ENCODE results near the gene CEP95.
"Not testable (repeated sequence)": the region's sequence is repeated elsewhere in the genome, so short reads cannot be mapped to it uniquely, and the experiment has no call there.

The CEP95 gene, protein sequence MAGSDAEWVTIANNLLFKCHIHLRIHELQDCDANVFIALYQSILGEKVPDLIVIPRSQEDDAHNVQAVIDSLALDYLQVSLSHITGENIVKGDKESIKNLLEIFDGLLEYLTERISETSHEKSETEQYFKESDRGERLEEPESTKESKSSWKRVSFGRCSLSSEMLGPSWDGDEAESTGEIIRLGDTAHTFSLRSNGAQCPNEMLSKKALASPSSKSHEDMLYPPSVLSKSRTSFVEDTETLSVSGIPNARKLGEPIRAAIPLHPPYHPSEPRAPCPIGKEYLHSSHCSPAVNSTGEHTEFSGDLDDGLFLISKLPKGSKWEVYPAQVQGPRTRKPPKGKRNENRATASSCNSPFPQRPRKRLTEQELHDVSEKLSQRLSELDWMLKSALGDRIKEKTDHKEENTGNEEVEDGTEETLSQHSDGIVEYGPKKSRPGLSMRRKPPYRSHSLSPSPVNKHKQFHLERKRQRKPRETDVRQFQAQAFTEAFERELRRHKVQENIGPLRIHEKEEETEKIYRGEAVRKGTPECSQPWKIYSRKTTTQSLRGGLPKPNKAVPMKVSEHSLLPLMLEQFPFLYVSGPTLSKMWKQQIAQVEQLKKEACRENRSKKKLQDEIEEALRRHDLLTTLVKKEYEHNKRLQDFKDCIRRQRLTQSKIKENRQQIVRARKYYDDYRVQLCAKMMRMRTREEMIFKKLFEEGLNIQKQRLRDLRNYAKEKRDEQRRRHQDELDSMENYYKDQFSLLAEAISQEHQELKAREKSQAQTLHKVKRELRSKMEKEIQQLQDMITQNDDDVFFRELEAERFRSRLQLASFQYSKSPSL

DNA sequence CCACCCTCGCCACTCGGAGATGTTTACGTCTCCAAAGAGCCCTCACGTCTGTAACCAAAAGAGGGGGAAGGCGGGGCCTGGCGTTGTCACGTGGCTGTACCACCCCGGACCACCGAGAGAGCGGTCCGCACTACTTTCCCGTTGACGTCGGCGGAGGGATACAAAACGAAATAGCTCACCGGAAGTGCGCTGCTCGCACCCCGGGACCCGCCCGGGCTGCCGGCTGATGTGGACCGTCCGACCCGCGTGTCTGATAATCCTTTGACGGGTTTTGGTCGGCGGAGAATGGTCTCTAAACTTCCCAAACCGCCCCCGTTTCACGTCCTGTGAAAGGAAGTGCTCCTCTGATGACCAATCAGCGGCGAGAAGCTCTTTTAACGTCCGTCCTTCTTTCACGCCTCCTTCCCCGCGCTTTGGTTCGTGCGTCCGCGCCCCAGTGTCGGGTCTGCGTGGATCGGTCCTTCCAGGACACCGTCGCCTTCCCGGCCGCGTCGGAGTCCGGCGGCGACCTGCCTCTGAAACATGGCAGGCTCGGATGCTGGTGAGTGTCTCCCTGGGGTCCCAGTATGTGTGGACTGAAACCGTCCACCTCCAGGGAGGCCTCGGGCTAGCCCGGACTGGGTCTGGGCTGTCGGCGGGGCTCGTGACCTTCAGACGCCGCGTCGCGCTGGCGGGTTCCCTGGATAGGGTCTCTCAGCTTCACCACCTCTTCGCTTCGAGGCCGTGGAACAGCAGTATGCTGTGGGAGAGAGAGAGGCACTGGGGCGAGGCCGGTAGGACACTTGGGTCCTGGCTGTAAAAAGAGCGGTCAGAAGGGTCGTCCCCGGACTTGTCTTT is at the start of gene CEP95:
Gene CEP95 (plus strand): TSS at position 402 of the 837 bp plus-strand sequence. CDS start 121 bp downstream, at position 523.
- no peak for FAIRE-seq

DNA sequence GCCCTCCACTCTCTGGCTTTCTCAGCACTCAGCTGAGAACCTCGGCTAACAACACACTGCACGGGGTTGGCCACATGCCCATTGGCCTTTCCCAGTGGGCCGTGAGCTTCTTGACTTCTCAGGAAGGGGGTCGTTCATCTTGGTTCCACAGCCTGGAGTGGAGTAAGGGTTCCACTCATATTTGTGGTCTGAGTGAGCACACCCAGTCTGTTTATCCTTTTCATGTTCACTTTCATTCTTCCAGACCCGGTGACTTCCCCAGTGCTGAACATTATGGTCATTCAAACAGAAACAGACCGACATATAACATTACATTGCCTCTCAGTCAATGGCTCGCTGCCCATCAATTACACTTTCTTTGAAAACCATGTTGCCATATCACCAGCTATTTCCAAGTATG is 49.6 kb upstream of the CEP95 start:
- FAIRE-seq, result no peak
- no peak for DNase-seq (ENCODE audit: insufficient read length, low spot score)

More for the DNA sequence above, at the start of gene CEP95:
- DNase-seq (ENCODE audit: insufficient read length, low spot score), result no peak

DNA sequence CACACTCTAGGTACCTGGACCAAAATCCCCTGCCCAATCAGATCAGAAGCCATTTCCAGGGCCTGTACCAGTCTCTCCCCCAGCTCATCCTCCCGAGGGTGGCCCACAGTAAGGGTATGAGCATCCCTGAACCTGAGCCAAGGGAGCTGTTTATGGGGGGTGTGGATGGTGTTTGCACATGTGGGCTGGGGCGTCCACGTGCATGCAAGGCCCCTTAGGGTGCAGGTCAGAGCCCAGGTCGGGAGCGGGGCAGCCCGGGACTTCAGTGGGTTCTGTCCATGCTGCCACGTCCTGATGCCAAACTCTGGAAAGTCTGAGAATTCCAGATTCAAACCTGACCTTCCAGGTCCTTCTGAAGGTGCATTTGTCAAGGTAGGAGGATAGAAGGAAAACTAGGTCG is 48.0 kb upstream of the CEP95 start:
- DNase-seq (ENCODE audit: insufficient read length, low spot score) (no peak), FAIRE-seq (no peak)

DNA sequence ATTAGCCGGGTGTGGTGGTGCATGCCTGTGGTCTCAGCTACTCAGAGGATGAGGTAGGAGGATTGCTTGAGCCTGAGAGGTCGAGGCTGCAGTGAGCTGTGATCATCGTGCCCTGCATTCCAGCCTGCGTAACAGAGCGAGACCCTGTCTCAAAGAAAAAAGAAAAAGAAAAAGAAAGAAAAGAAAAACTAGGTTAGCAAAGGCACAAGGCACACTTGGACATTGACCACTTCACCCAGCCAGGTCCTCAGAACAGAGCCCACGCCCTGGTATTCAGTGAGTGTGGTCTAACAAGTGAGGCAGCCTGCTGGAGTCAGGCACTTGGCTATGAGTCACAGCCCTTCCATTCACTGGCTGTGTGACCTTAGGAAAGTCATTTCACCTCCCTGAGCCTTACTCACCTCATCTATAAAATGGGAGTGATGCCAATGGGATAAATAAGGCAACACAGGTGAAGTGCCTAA is 47.5 kb upstream of the CEP95 start:
- DNase-seq (ENCODE audit: insufficient read length, low spot score) (no peak), FAIRE-seq (no peak)

DNA sequence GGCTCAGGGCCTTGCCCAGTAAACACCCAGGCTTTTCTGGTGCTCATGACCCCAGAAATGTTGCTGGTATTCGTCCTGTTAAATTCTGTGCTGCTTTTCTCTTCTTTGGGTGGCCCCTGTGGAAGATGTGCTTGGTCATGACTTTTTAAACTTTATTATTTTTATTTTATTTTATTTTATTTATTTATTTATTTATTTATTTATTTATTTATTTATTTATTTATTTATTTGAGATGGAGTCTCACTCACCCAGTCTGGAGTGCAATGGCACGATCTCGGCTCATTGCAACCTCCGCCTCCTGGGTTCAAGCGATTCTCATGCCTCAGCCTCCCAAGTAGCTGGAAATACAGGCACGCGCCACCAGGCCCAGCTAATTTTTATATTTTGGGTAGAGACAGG is 47.0 kb upstream of the CEP95 start:
- DNase-seq (ENCODE audit: insufficient read length, low spot score); FAIRE-seq: not testable (repeated sequence)

DNA sequence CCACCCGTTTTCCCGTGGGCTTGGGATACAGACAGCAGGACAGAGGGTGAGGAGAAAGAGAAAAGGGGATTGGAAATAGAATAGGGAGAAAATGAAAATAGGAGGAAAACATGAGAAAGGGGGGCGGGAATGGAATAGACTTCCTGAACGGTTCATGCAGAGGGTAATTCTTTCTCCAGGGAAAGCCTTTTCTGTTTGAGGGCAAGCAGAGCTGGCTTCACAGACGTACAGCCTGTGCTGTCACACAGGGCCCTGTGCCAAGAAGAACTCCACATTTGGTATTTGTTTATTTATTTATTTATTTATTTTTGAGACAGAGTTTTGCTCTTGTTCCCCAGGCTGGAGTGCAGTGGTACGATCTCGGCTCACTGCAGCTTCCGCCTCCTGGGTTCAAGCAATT is 45.8 kb upstream of the CEP95 start:
- DNase-seq (ENCODE audit: insufficient read length, low spot score) (no peak), FAIRE-seq (no peak)

DNA sequence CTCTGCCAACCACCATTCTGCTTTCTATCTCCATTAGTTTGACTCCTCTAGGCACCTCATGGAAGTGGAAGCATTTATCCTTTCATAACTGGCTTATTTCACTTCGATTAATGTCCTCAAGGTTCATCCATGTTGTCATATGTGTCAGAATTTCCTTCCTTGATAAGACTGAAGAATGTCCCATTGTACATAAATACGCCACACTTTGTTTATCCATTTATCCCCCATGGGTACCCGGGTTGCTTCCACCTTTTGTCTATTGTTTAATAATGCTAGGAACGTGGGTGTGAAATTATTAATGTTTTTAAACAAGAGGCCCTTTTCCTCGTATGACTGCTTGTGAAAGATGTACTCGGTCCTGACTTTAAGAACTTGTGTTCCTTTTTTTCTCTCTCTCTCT is 45.0 kb upstream of the CEP95 start:
- DNase-seq (ENCODE audit: insufficient read length, low spot score) (no peak), FAIRE-seq (no peak)

DNA sequence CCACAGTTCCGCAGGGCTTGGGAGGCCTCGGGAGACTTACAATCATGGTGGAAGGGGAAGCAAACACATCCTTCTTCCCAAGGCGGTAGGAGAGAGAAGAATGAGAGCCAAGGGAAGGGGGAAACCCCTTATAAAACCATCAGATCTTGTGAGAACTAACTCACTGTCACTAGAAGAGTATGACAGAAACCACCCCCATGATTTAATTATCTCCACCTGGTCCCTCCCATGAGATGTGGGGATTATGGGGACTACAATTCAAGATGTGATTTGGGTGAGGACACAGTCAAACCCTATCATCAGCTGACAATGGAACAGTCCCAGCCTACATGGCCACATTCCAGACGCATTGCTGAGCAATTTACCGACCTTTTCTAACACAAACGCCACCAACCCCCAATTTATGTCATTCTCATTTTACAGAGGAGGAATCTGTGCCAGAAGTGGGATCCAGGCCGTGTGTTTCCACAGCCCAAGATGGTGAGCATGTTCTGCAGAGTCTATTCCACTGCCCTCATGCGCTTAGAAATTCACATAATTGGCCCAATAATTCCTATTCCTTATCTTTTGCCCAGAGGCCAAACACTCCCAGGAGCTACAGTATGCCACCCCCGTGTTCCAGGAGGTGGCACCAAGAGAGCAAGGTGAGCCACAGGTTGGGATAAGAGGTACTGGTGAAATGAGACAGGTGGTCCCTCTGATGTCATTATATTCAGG is 40.6 kb upstream of the CEP95 start:
- DNase-seq (ENCODE audit: insufficient read length, low spot score) (no peak), FAIRE-seq (no peak)

DNA sequence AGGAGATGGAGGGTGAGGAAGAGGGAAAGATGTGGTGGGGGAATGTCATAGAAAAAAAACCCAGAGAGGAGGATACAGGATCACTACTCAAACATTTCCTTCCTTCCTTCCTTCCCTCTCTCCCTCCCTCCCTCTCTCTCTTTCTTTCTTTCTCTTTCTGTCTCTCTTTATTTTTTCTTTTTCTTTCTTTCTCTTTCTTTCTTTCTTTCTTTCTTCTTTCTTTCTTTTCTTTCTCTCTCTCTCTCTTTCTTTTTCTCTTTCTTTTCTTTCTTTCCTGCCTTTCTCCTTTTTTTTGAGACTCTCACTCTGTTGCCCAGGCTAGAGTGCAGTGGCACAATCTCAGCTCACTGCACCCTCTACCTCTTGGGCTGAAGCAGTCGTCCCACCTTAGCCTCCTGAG is 39.9 kb upstream of the CEP95 start:
- FAIRE-seq; DNase-seq (ENCODE audit: insufficient read length, low spot score): not testable (repeated sequence)

DNA sequence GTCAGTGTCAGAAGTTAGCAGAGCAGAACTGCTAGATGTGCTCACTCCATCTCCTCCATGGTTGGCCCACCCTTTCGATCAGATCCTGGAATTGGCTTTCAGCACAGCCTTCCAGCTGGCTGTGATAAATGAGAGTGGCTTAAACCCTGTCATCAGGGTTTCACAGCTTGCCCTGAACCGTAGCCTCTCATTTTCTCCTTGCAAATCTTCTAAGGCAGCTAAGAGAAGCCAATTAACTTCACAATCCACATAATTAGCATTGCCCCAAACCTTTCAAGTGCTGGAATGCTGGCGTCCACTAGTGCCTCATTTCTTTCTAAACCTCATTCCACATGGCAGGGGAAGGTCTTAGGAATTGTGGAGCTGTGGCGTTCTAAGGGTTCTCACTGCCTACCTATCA is 36.2 kb upstream of the CEP95 start:
- no peak for FAIRE-seq
- no peak for DNase-seq (ENCODE audit: insufficient read length, low spot score)

DNA sequence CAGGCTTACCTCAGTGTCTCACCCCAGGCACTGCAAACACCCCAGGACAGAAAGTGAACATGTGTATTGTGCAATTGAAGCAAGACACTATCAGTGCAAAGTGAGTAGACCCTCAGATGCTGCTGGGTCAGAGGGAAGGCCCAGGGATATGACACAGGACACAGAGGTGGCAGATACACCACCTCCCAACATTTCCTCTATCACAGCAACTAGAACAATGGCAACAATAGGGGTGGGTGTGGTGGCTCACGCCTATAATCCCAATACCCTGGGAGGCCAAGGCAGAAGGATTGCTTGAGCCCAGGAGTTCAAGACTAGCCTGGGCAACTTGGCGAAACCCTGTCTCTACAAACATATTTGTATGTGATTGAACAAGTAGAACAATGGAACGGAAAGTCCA is 35.3 kb upstream of the CEP95 start:
- FAIRE-seq (no peak), DNase-seq (ENCODE audit: insufficient read length, low spot score) (no peak)

DNA sequence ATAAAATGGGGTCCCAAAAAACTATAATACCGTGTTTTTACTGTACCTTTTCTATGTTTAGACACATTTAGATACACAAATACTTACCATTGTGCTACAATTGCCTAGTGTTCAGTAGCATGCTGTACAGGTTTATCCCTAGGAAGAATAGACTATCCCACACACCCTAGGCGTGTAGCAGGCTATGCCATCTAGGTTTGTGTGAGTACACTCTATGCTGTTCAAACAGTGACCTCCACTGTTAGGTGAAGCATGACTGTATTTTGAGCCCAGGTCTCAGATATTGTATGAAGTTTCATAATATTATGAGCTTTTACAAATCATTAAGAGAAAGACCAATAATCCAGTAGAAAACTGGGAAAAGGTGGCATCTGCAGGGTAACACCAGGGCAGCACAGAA is 34.2 kb upstream of the CEP95 start:
- DNase-seq (ENCODE audit: insufficient read length, low spot score) (no peak), FAIRE-seq (no peak)

DNA sequence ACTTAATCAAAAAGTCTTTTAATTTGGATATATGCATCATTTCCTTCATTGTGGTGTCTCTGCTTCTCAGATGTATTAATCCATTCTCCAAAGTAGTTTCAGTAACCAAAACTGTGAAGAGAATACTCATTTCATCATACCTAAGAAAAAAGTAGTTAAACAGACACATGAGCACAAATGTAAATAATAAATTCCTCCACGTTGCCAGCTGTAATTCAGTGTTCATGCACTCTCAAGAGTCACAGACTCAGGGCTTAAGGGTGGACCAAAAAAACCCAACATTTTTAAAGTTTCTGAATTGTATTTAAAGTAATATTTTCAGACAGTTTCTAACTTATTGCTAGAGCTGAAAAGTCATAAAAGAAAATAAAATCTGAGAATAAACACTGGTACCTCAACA is 28.9 kb upstream of the CEP95 start:
- no peak for DNase-seq (ENCODE audit: insufficient read length, low spot score)
- FAIRE-seq, result no peak

DNA sequence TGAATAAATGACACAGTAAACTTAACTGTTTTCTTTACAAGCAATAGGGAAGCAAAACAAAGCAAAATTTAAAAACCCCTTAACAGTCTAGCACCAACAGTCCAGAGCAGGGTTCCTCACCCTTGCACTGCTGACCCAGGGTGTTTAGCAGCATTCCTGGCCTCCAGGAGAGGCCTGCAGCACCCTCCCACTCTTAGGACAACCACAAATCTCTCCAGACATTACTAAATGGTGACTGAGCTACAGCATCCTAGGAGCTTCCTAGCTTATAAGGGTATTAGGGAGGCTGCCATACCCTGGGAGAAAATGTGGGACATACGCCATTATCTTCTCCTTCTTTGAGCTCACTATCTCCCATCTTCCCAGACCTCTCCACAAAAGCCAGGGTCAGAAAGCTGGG is 25.8 kb upstream of the CEP95 start:
- FAIRE-seq (no peak), DNase-seq (ENCODE audit: insufficient read length, low spot score) (no peak)

DNA sequence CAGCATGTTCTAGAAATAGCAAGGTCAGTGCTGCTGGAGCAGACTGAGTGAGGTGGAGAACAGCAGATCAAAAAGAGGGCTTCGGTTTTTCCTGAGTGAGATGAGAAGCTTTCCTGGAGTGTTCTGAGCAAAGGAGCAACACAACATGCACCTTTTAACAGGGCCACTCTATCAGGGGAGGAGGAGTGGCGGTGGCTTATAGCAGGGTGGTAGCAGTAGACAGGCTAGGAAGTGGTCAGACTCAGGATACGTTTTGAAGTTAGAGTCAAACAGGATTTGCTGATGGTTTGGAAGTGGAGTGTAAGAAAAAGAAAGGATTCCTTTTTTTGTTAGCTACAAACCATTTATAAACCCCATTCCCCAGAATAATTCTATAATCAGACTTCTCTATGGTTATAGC is 22.4 kb upstream of the CEP95 start:
- FAIRE-seq (no peak), DNase-seq (ENCODE audit: insufficient read length, low spot score) (no peak)

DNA sequence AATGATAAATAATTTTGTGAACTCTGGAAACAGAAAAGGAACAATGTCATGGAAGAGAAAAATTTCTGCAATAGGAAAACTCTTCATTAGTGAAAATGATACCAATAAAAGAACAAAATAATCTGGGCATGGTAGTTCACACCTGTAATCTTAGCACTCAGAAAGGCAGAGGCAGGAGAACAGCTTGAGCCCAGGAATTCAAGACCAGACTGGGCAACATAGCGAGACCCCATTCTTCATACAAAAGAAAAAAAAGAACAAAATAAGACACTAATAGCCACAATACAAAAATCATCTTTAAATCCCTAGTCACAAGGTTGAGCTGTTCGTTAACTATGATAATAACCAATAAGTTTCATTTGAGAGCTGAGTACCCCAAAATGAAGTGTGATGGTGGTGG is 18.5 kb upstream of the CEP95 start:
- FAIRE-seq, result no peak

DNA sequence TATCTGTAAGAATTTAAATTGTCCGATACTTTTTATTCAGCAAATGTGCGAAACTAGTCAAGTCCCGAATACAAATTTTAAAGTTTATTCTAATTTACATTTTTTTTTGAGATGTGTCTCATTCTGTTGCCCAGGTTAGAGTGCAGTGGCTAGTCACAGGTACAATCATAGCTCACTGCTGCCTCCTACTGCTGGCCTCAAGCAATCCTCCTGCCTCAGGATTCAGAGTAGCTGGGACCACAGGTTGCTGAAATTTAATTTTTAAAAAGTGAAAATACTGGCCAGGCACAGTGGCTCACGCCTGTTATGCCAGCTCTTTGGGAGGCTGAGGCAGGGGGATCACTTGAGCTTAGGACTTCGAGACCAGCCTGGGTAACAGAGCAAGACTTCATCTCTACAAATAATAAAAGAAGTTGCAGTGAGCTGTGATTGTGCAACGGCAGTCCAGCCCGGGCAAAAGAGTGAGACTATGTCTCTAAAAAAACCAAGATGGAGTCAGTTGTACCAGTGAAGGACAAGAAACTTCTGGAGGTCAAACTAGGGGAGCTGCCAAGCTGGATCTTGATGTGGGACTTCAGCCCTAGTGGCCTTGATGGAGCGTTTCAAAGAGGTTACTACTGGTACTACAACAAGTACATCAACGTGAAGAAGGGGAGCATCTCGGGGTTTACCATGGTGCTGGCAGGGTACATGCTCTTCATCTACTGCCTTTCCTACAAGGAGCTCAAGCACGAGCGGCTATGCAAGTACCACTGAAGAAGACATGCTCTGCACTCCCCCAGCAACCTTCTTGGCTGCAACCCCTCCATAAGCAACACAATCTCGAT is 15.5 kb upstream of the CEP95 start:
- DNase-seq (ENCODE audit: insufficient read length, low spot score) (no peak), FAIRE-seq (no peak)

More for the DNA sequence above, 18.5 kb upstream of the CEP95 start:
- DNase-seq (ENCODE audit: insufficient read length, low spot score), result no peak

DNA sequence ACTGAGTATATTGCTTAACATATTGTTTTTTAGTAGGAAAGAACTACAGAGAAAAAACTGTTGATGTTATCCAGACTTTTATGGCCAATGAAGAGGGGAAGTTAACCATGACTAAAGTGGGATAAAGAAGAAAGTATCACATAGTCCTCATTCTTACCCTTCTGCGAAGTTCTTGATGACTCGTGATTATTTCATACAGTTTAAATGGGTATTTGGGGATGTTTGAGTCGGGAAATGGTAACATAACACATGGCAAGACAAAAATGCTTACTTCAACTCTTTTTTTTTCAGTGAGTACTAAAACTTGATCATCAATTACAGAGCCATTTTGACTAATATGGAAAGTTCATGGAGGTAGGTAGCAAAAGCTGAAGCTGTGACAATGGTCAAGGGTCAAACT is 14.8 kb upstream of the CEP95 start:
- no peak for FAIRE-seq
- DNase-seq (ENCODE audit: insufficient read length, low spot score), result no peak

DNA sequence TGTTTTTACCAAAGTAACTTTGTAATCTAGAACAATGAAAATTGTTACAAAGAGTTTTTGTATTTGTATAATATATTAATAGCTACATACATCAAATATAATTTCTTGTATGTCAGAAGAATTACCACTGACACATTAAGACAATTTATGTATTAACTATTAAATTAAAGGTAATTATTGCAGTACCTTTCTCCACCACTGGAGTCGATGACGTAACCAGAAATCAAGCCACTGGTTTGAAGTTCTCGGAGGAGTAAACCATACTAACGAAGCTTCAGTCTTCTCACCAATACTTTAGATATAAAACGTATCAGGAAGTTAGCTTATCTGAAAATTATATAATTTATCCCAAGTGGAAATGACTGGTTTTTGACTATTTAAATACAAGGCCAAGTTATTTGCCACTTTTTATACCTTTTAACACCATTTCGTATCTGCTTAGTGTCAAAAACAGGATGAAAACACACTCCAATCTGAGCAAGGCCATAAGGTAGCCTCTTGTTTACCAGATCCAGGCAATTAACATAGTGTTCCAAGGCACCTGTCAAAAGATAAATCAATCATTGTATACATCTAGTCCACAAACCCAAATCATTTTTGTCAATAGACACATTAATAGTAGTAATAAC is 14.2 kb upstream of the CEP95 start:
- FAIRE-seq (no peak), DNase-seq (ENCODE audit: insufficient read length, low spot score) (no peak)

Measured in HTR-8/SVneo (cell line).